Loucy (cell line): ENCODE results near the gene TMEM140.

Experiments
- EZH2phosphoT487 ChIP-seq: fragments of 200-600 bp; IDR thresholded peaks from 2 replicates; pipeline ENCODE4 v1.6.1; 2018; ENCODE audit warnings: antibody characterized with exemption, mild to moderate bottlenecking, moderate library complexity, borderline replicate concordance
- TF ChIP-seq, protein P1 (sequence below): fragments of 200-600 bp; sonication (generic); conservative IDR thresholded peaks from 2 replicates; pipeline ENCODE4 v1.5.1; 2014; ENCODE audit warnings: mild to moderate bottlenecking, antibody characterized with exemption, low read length

DNA sequence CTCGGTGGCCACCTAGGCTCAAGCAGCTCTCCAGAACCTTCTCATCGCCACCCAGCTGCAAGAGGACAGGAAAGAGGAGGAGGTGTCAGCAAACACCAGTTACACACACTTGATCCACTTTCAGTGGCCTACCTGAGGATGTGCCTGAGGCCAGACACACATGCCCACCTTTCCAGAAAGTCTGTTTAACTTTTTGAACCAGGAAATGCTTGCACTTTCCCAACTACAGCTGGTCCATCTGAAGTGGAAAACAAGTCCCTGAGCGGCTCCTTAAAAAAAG is 38.3 kb downstream of the TMEM140 start:
- TF ChIP-seq, protein P1, sequence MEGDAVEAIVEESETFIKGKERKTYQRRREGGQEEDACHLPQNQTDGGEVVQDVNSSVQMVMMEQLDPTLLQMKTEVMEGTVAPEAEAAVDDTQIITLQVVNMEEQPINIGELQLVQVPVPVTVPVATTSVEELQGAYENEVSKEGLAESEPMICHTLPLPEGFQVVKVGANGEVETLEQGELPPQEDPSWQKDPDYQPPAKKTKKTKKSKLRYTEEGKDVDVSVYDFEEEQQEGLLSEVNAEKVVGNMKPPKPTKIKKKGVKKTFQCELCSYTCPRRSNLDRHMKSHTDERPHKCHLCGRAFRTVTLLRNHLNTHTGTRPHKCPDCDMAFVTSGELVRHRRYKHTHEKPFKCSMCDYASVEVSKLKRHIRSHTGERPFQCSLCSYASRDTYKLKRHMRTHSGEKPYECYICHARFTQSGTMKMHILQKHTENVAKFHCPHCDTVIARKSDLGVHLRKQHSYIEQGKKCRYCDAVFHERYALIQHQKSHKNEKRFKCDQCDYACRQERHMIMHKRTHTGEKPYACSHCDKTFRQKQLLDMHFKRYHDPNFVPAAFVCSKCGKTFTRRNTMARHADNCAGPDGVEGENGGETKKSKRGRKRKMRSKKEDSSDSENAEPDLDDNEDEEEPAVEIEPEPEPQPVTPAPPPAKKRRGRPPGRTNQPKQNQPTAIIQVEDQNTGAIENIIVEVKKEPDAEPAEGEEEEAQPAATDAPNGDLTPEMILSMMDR, result no peak
- TF ChIP-seq EZH2phosphoT487, result no peak
